Activated CD4-positive, alpha-beta T cell treated with anti-CD3 and anti-CD28 coated beads, Interleukin-2, Interleukin-6, amounts not matched to agents 100 ng/mL and 50 ng/mL, durations not matched to agents 16 hours and 8 hours (primary cell): Measurements from ENCODE around the gene FAM184B.

ENCODE experiments used
- DNase-seq: peaks from one replicate; pipeline ENCODE4 v3.0.0-alpha.2; 2020

Gene FAM184B

DNA sequence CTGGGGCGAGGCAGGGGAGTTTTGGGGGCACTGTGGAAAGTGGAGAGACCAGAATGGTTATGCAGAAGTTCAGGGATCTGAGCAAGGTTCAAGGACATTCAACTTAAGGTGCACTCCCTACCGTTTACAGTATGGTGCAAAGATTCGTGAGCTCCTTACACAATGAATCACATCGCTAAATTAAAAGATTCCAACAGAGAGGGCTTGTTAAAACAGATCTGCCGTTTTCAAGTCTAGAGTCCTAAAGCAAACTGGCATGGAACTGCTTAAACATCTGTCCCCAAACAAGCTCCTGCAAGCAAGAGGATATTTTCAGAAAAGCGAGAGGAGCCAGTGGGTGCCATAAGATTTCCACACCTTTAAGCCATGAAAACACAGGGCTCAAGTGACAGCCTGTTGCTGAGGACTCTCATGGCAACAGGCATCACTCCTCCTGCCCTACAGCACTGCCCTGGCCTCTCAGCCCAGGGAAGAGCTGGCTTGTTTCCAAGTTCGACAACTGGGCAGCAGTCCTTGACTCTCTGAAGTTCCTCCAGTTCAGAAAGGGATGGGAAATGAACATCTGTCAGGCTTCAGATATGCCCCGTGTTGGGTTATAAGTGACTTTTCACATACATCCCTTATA, 10.0 kb downstream of the FAM184B start:
- DNase-seq = no peak

GRCh38 chr4:17770845-17771244, 10.6 kb downstream of the FAM184B start:
- DNase-seq = no peak

DNA sequence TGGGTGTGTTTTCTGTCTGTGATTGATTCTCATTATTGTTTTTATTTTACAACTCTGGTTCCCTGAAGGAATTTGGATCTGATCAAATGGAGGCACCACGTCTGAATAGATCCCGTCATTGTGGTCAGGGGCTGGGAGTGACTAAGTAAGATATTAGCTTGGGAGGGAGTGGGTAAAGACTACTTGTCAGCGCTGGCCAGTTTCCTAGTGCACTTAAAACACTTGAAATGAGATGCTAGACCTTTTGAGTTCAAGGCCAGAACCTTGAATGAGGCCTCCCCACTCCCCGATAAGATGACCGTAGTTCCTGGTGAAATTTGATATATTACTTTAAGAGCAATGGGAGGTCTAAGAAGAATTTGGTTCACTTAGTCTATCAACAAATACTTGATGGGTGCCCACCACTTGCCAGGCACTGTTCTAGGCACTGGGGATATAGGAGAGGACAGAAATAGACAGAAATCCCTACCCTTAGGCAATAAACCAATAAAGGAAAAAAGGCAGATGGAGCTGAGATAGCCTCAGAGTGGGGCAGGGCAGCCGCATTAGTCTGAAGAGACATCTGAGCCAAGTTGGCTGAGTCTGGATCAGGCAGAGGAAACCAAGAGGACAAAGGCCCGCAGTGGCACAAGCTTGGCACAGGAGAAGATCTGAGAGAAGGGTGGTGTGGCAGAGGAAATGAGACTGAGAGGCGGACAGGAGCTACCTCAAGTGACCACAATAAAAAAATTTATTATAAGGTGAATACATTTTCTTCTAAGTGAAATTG, 11.8 kb downstream of the FAM184B start:
- no peak for DNase-seq

DNA sequence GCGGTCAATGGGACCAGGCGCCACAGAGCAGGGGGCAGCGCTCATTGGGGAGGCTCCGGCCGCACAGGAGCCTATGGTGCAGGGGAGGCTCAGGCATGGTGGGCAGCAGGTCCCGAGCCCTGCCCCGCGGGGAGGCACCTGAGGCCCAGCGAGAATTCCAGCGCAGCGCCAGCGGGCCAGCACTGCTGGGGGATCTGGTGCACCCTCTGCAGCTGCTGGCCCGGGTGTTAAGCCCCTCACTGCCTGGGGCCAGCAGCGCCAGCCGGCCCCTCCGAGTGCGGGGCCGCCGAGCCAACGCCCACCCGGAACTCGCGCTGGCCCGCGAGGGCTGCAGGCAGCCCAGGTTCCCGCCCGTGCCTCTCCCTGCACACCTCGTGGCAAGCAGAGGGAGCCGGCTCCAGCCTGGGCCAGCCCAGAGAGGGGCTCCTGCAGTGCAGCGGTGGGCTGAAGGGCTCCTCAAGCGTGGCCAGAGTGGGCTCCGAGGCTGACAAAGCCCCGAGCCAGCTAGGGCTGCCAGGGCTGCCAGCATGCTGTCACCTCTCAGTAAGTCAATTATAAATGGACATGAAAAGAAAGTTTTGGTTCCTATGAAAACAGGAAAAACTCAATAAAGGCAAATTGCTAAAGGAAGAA, 14.5 kb downstream of the FAM184B start:
- no peak for DNase-seq

GRCh38 chr4:17765514-17766286, 15.7 kb downstream of the FAM184B start:
- DNase-seq = no peak

DNA sequence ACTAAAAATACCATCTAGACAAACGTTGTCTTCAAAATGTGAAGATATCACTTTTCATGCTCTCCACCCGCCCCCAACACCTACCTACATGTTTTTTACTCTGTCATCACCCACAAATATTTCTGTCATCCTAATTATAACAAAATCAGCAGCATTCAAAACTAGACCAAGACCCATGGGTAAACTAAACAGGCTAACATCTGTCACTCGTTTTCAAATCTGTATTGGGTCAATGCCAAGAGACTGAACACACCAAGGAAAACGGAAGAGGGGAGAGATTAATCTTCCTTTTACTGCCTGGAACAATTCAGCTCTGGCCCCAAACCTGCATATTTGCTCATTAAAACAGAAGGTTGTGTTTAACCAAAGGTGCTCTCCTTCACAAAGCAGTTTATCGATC, 17.5 kb downstream of the FAM184B start:
- no peak for DNase-seq

- DNase-seq = no peak
Measured at GRCh38 chr4:17763416-17763815, 18.0 kb downstream of the FAM184B start.

GRCh38 chr4:17762726-17763125, 18.7 kb downstream of the FAM184B start:
- no peak for DNase-seq

- DNase-seq = no peak
Measured at GRCh38 chr4:17761062-17761461, 20.4 kb downstream of the FAM184B start.

- no peak for DNase-seq
Measured at GRCh38 chr4:17760626-17761025, 20.8 kb downstream of the FAM184B start.

- DNase-seq = no peak
Measured at GRCh38 chr4:17758485-17758884, 22.9 kb downstream of the FAM184B start.

GRCh38 chr4:17757621-17758020, 23.8 kb downstream of the FAM184B start:
- no peak for DNase-seq

- no peak for DNase-seq
Measured at GRCh38 chr4:17753646-17754045, 27.8 kb downstream of the FAM184B start.

GRCh38 chr4:17740702-17741101, 40.7 kb downstream of the FAM184B start:
- DNase-seq = no peak

DNA sequence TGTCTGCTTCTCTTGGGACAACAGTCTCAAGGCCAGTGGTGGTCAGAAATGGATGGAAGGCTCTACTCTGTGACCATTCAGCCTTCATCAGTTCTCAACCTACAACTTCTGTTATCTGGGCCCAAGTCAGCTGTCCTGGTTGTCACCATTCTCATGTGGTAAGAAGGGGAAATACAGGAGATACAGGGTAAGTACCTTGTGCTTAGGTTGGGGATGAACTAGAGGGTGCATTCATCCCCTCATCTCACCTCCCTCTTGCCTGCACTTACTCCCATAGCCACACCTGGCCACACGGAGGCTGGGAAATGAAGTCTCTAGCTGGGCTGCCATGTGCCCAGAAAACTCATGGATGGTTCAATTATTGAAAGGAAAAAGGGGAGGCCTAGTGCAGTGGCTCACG, 44.9 kb downstream of the FAM184B start:
- DNase-seq = no peak

DNA sequence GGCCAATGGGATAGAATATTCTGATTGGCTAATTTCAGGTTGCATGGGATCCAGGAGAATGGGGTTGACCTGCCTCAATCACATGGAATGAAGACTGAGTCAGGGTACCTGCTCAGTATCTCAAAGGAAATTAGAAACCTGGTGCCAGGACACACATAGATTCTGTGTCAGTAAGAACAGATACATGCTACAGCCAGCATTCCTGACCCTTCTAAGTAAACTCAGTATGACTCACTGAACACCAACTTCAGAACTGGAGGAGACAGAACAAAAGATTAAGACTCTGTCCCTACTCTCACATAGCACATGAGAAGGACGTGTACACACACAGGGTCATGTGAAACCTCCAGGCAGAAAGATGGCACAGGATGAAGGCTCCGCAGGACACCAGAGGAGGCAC, 54.5 kb downstream of the FAM184B start:
- no peak for DNase-seq

- DNase-seq = no peak
Measured at GRCh38 chr4:17723648-17724047, 57.8 kb downstream of the FAM184B start.

DNA sequence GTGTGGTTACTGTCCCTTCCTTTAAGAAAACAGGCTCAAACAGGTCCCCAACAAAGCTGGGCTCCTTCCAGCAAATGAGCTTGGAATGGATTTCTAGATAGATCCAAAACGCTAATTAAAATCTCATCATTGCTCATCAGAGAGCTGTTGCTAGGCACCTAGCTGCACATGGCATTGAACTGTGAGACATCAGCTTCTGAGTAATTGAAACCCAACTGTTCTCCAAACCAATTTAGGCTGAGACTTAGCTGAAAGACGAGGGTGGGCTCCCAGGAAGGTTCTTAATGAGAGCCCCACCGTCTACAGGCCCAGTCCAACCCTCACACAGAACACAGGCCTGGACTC, 59.1 kb downstream of the FAM184B start:
- DNase-seq = no peak

GRCh38 chr4:17721496-17722355, 59.7 kb downstream of the FAM184B start:
- DNase-seq = no peak

- no peak for DNase-seq
Measured at GRCh38 chr4:17719106-17719505, 62.3 kb downstream of the FAM184B start.

DNA sequence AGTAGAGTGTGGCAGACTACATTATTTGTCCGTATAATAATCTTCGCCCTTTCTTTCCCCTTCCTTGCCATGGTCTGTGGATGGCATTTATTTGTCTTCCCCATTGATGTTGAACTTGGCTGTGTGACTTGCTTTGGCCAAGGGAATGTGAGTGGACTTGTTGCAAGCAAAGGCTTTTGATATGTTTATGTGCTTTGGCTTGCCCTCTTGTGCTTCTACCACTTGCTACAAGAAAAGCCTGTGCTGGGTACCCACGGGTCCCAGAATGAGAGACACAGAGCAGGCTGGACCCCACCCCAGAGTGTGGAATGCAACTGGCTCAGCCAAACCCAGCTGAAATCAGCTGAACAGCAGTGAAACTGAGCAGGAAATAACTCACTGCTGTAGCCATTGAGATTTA, 63.0 kb downstream of the FAM184B start:
- DNase-seq = no peak

GRCh38 chr4:17717301-17717700, 64.1 kb downstream of the FAM184B start:
- DNase-seq = no peak

DNA sequence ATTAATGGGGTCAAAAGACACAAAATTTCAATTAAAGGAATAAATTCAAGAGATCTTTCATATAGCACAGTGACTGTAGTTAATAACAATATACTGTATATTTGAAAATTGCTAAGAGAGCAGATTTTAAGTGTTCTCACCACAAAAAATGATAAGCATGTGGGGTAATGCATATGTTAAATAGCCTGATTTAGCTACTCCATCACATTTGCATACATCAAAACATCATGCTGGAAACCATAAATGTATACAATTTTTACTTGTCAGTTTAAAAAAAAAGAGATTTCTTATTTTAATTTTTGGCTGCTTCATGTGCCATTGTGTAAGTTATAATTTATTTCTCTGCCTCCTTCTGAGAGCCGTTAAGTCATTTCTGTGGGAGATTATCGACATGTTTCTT, 65.9 kb downstream of the FAM184B start:
- no peak for DNase-seq
